Right lobe of liver (tissue), 4 donors: ENCODE measurements around the gene SPIB.

ENCODE experiments used
- CTCF ChIP-seq, 4 donors: fragments of 200-600 bp in 3 of 4; fragments of 450-650 bp in 1 of 4; IDR thresholded peaks; one replicate each; pipeline versions ENCODE4 v1.5.1 to v1.8.0; 2016 to 2022; ENCODE audit warnings: antibody characterized with exemption in 4 of 4, mild to moderate bottlenecking in 2 of 4
- POLR2A ChIP-seq: fragments of 450-650 bp; IDR thresholded peaks from one replicate; pipeline ENCODE4 v1.6.1; 2017; ENCODE audit warnings: antibody characterized with exemption, mild to moderate bottlenecking
- donor health status: DM: no; HTN: no; CAD: no.
- donor health status: DM: no; HTN: no; CAD: no.
- donor health status: DM: no; HTN: yes; CAD: no.

DNA sequence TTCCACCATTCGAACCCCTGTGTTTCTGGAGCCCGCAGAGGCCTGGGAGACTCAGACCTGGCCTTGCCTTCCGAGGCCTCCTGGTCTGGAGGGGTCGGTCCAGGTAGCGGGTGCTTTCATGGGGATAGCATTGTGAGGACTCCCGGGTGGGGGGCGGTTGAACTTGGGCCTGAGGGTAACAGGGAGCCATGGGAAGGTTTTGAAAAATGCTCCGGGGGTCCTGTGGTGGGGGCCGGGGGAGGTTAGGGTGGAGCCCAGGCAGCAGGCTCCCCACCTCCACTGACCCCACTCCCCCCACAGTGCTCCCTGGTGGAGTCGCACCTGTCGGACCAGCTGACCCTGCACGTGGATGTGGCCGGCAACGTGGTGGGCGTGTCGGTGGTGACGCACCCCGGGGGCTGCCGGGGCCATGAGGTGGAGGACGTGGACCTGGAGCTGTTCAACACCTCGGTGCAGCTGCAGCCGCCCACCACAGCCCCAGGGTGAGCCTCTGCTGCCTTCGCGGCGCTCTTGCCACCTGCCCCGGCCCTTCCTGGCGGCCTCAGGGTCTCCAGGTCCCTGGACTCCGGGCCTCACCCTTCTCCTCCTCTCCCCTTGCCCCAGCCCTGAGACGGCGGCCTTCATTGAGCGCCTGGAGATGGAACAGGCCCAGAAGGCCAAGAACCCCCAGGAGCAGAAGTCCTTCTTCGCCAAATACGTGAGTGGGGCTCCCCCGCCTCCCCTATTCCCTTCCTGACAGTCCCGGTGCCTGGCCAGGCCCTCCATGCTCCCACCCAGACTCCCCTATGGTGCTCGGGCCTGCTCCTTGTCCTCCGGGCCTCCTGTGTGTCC is 61.8 kb downstream of the SPIB start:
- TF ChIP-seq CTCF (IDR thresholded peaks at IDR 0.05) (no peak), POLR2A (no peak)
